Loucy (cell line): Measurements from ENCODE around the gene MFSD8.
"Not testable (repeated sequence)": the region's sequence is repeated elsewhere in the genome, so short reads cannot be mapped to it uniquely, and the experiment has no call there.

Source experiments
- H2AFZ ChIP-seq: fragments of 200-600 bp; sonication (generic); 2 replicates; pipeline ENCODE4 v1.6.0; 2016; ENCODE audit warnings: antibody characterized with exemption, mild to moderate bottlenecking, low read length, moderate library complexity
- H3F3A ChIP-seq: fragments of 200-600 bp; 2 replicates; pipeline ENCODE4 v1.6.0; 2016; ENCODE audit warnings: antibody characterized with exemption, low read depth, mild to moderate bottlenecking
- H3K27me3 ChIP-seq: fragments of 200-600 bp; sonication (generic); 2 replicates; pipeline ENCODE4 v1.6.1; 2014; ENCODE audit warnings: low read length, mild to moderate bottlenecking; ENCODE audit not compliant: insufficient read depth, poor library complexity, severe bottlenecking
- H3K36me3 ChIP-seq: fragments of 200-600 bp; sonication (generic); 2 replicates; pipeline ENCODE4 v1.6.1; 2016; ENCODE audit warnings: low read length; ENCODE audit not compliant: insufficient read depth
- H3K4me1 ChIP-seq: fragments of 200-600 bp; sonication (generic); 2 replicates; pipeline ENCODE4 v1.5.1; 2014; ENCODE audit warnings: low read length, mild to moderate bottlenecking; ENCODE audit not compliant: insufficient read depth, poor library complexity, severe bottlenecking
- H3K4me2 ChIP-seq: fragments of 200-600 bp; sonication (generic); 2 replicates; pipeline ENCODE4 v1.6.0; 2014; ENCODE audit warnings: antibody characterized with exemption, low read length, low read depth, mild to moderate bottlenecking; ENCODE audit not compliant: poor library complexity, severe bottlenecking
- H3K4me3 ChIP-seq: fragments of 200-600 bp; sonication (generic); 2 replicates; pipeline ENCODE4 v1.5.1; 2014; ENCODE audit warnings: low read length, mild to moderate bottlenecking, mixed read lengths; ENCODE audit not compliant: poor library complexity, severe bottlenecking
- H3K79me2 ChIP-seq: fragments of 200-600 bp; sonication (generic); 2 replicates; pipeline ENCODE4 v1.6.1; 2014; ENCODE audit warnings: low read length; ENCODE audit not compliant: insufficient read depth
- H3K9ac ChIP-seq: fragments of 200-600 bp; sonication (generic); 2 replicates; pipeline ENCODE4 v1.6.0; 2014; ENCODE audit warnings: mild to moderate bottlenecking, low read depth, low read length, moderate library complexity; ENCODE audit not compliant: poor library complexity, severe bottlenecking
- H3K9me2 ChIP-seq: fragments of 200-600 bp; sonication (generic); replicated peaks from 2 replicates; pipeline ENCODE4 v1.6.1; 2016; ENCODE audit warnings: low read depth, low read length, mixed read lengths
- H3K9me3 ChIP-seq: fragments of 200-600 bp; sonication (generic); 2 replicates; pipeline ENCODE4 v1.6.1; 2014; ENCODE audit warnings: mild to moderate bottlenecking, antibody characterized with exemption, low read length, low read depth; ENCODE audit not compliant: insufficient read depth
- H4K20me1 ChIP-seq: fragments of 200-600 bp; sonication (generic); 2 replicates; pipeline ENCODE4 v1.6.0; 2014; ENCODE audit warnings: antibody characterized with exemption, low read length, mild to moderate bottlenecking; ENCODE audit not compliant: insufficient read depth, poor library complexity, severe bottlenecking
- EZH2phosphoT487 ChIP-seq: fragments of 200-600 bp; IDR thresholded peaks from 2 replicates; pipeline ENCODE4 v1.6.1; 2018; ENCODE audit warnings: antibody characterized with exemption, mild to moderate bottlenecking, moderate library complexity, borderline replicate concordance
- TF ChIP-seq, protein P1 (sequence below): fragments of 200-600 bp; sonication (generic); conservative IDR thresholded peaks from 2 replicates; pipeline ENCODE4 v1.5.1; 2014; ENCODE audit warnings: mild to moderate bottlenecking, antibody characterized with exemption, low read length

Gene MFSD8

DNA sequence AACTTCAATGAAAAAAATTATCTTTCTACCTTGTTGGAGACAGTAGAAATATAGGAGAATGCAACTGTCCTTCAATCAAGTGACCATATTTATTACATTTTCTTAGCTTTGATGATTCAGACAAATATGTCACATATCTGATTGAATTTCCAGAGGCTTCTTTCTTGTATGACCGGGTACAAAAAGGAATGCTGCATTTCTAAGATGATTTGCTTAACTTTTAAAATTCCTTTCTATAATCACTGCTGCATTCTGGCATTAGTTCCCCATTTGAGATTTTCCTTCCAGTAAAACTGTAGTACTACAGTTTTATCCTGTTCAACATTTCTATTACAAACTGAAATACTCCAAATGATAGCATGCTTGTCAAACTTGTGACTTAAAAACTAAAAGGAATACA is 5.2 kb downstream of the MFSD8 start:
- H3K4me3 ChIP-seq = no peak overlapping the region
- no peak overlapping the region for H3K9ac ChIP-seq
- H3K9me2 ChIP-seq = no peaks in the 10 kb centered on the region
- H3K9me3 ChIP-seq = no peaks in the 10 kb centered on the region
- H3K36me3 ChIP-seq = peaks cover 4% of the 10 kb centered on the region; the same call in 1 of the 2 replicates
- no peak overlapping the region for H3K4me2 ChIP-seq
- H3F3A ChIP-seq = no peaks in the 10 kb centered on the region
- no peaks in the 10 kb centered on the region for H3K4me1 ChIP-seq
- no peak overlapping the region for H2AFZ ChIP-seq
- H3K27me3 ChIP-seq = no peaks in the 10 kb centered on the region
- no peak for TF ChIP-seq EZH2phosphoT487
- TF ChIP-seq, protein P1, sequence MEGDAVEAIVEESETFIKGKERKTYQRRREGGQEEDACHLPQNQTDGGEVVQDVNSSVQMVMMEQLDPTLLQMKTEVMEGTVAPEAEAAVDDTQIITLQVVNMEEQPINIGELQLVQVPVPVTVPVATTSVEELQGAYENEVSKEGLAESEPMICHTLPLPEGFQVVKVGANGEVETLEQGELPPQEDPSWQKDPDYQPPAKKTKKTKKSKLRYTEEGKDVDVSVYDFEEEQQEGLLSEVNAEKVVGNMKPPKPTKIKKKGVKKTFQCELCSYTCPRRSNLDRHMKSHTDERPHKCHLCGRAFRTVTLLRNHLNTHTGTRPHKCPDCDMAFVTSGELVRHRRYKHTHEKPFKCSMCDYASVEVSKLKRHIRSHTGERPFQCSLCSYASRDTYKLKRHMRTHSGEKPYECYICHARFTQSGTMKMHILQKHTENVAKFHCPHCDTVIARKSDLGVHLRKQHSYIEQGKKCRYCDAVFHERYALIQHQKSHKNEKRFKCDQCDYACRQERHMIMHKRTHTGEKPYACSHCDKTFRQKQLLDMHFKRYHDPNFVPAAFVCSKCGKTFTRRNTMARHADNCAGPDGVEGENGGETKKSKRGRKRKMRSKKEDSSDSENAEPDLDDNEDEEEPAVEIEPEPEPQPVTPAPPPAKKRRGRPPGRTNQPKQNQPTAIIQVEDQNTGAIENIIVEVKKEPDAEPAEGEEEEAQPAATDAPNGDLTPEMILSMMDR = no peak
- peaks cover 12% of the 10 kb centered on the region for H4K20me1 ChIP-seq
- H3K79me2 ChIP-seq = peaks cover 29% of the 10 kb centered on the region; the same call in 1 of the 2 replicates

DNA sequence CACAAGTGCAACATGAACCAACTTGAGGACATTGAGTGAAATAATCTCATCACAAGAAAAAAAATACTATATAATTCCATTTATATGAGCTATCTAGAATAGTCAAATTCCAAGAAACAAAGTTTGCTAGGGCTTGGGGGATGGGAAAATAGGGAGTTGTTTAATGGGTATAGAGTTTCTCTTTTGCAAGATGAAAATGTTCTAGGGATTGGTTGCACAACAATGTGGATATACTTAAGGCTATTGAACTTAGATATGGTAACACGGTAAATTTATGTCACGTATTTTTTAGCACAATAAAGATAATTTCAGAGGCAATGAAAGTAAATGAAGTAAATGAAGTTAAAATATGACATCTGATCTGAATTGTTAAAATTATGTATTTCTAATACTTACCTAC is 7.9 kb downstream of the MFSD8 start:
- H3K79me2 ChIP-seq = peaks cover 10% of the 10 kb centered on the region; the same call in 1 of the 2 replicates

DNA sequence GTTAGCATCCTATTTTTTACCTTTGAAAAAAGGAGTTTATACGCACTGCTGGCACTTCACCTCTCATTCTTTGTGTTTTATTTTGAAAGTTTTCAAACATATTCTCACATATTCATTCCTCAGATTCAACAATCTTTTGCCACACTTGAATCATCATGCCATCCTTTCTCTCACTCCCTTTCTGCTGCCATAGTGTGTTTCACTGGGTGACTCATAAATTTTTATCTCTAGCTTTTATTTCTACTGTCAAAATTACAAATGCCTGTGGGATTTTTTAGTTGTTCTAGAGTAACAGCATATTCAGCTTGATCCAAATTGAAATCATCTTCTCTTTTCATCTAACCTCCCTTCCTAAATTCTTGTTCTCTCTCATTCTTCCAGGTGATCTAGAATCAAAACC is 28.0 kb downstream of the MFSD8 start:
- no peak for TF ChIP-seq EZH2phosphoT487
- TF ChIP-seq, protein P1 = no peak
- no peaks in the 10 kb centered on the region for H3K79me2 ChIP-seq
- H3K4me3 ChIP-seq = no peak overlapping the region
- H3K9ac ChIP-seq = no peak overlapping the region
- H4K20me1 ChIP-seq = no peaks in the 10 kb centered on the region
- H3K9me2 ChIP-seq = no peaks in the 10 kb centered on the region
- H3K9me3 ChIP-seq = no peaks in the 10 kb centered on the region
- no peaks in the 10 kb centered on the region for H3K27me3 ChIP-seq
- peaks cover 12% of the 10 kb centered on the region; the same call in 1 of the 2 replicates for H3K36me3 ChIP-seq
- no peak overlapping the region for H3K4me2 ChIP-seq
- H3F3A ChIP-seq = no peaks in the 10 kb centered on the region
- no peaks in the 10 kb centered on the region for H3K4me1 ChIP-seq
- H2AFZ ChIP-seq = no peak overlapping the region

More for the DNA sequence above, 7.9 kb downstream of the MFSD8 start:
- Histone ChIP-seq H3K36me3 (peaks cover 4% of the 10 kb centered on the region; the same call in 1 of the 2 replicates), H2AFZ (no peak overlapping the region), H3K9me2 (no peaks in the 10 kb centered on the region), H3F3A (no peaks in the 10 kb centered on the region), H3K4me2 (no peak overlapping the region), H3K27me3 (no peaks in the 10 kb centered on the region), H3K9ac (no peak overlapping the region), H3K4me3 (no peak overlapping the region), H3K4me1 (no peaks in the 10 kb centered on the region), H4K20me1 (peaks cover 9% of the 10 kb centered on the region), H3K9me3 (no peaks in the 10 kb centered on the region)
- no peak for TF ChIP-seq EZH2phosphoT487
- TF ChIP-seq, protein P1 = no peak

DNA sequence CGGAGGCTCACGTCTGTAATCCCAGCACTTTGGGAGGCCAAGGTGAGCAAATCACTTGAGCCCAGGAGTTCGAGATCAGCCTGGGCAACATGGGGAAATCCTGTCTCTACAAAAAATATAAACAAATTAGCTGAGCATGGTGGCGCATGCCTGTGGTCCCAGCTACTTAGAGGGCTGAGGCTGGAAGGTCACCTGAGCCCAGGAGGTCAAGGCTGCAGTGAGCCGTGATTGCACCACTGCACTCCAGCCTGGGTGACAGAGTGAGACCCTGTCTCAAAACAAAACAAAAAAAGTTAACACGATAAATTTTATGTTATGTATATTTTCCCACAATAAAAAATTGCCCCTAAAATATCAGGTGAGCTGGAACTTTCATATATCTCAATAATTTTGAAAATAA is 33.1 kb downstream of the MFSD8 start:
- not testable (repeated sequence) for H4K20me1 ChIP-seq, H3K27me3 ChIP-seq, H3K9me2 ChIP-seq, H2AFZ ChIP-seq, H3K79me2 ChIP-seq, H3K4me1 ChIP-seq, H3K4me3 ChIP-seq, H3K36me3 ChIP-seq, H3K9ac ChIP-seq, H3K4me2 ChIP-seq, H3F3A ChIP-seq, H3K9me3 ChIP-seq
